ENCODE results near the gene HTR2A. TPM values are rescaled to one million over a fixed set of nuclear protein-coding genes. Genes with fewer than 3 reads are reported as not detected.

The HTR2A gene
- polyA plus RNA-seq, 1 donor from 2014 or later, result 0.20 TPM

GRCh38 chr13:46817838-46818476, 78.9 kb downstream of the HTR2A start:
- Histone ChIP-seq H3K4me2 (ENCODE audit: low read length) (no peak overlapping the region), H3K9ac (ENCODE audit: low read length) (no peak overlapping the region), H3K9me2 (ENCODE audit: insufficient read depth, low read length) (no peaks in the 10 kb centered on the region), H3K36me3 (ENCODE audit: insufficient read depth, low read length) (no peaks in the 10 kb centered on the region), H4K20me1 (ENCODE audit: insufficient read depth) (no peaks in the 10 kb centered on the region), H3K27ac (ENCODE audit: low read length) (no peak overlapping the region), H3K79me2 (replicated peaks; ENCODE audit: insufficient read depth, low read length) (no peaks in the 10 kb centered on the region), H3K4me3 (ENCODE audit: low read length) (no peak overlapping the region), H2AFZ (ENCODE audit: low read depth, low read length) (no peak overlapping the region), H3F3A (ENCODE audit: insufficient read depth, low read length, poor library complexity, severe bottlenecking) (no peaks in the 10 kb centered on the region), H3K9me3 (ENCODE audit: low read length) (no peaks in the 10 kb centered on the region), H3K27me3 (ENCODE audit: insufficient read depth, low read depth, low read length) (no peaks in the 10 kb centered on the region)
- no peak for TF ChIP-seq POLR2AphosphoS5 (IDR thresholded peaks at IDR 0.05)
- no peak for TF ChIP-seq RAD21 (conservative IDR thresholded peaks at IDR 0.05)
- TF ChIP-seq CTCF (IDR thresholded peaks at IDR 0.05; ENCODE audit: poor library complexity, severe bottlenecking), result no peak
- no peak for TF ChIP-seq REST (IDR thresholded peaks at IDR 0.05; ENCODE audit: borderline replicate concordance)
- TF ChIP-seq EP300 (conservative IDR thresholded peaks at IDR 0.05; ENCODE audit: poor library complexity, severe bottlenecking), result no peak
- no peak for TF ChIP-seq TAF1 (IDR thresholded peaks at IDR 0.05; ENCODE audit: low read depth)
- TF ChIP-seq EZH2 (IDR thresholded peaks at IDR 0.05; ENCODE audit: borderline replicate concordance, insufficient read depth, low read length, poor library complexity, severe bottlenecking), result no peak

GRCh38 chr13:46817095-46817494, 79.8 kb downstream of the HTR2A start:
- Histone ChIP-seq H3K36me3 (ENCODE audit: insufficient read depth, low read length) (no peaks in the 10 kb centered on the region), H3K4me3 (ENCODE audit: low read length) (no peak overlapping the region), H3K27me3 (ENCODE audit: insufficient read depth, low read depth, low read length) (no peaks in the 10 kb centered on the region), H3F3A (ENCODE audit: insufficient read depth, low read length, poor library complexity, severe bottlenecking) (no peaks in the 10 kb centered on the region), H3K9me3 (ENCODE audit: low read length) (peaks cover 3% of the 10 kb centered on the region), H2AFZ (ENCODE audit: low read depth, low read length) (no peak overlapping the region), H4K20me1 (ENCODE audit: insufficient read depth) (no peaks in the 10 kb centered on the region), H3K79me2 (replicated peaks; ENCODE audit: insufficient read depth, low read length) (no peaks in the 10 kb centered on the region), H3K4me2 (ENCODE audit: low read length) (no peak overlapping the region), H3K9ac (ENCODE audit: low read length) (no peak overlapping the region), H3K27ac (ENCODE audit: low read length) (no peak overlapping the region), H3K9me2 (ENCODE audit: insufficient read depth, low read length) (no peaks in the 10 kb centered on the region)
- TF ChIP-seq EP300 (conservative IDR thresholded peaks at IDR 0.05; ENCODE audit: poor library complexity, severe bottlenecking) (no peak), TAF1 (IDR thresholded peaks at IDR 0.05; ENCODE audit: low read depth) (no peak), REST (IDR thresholded peaks at IDR 0.05; ENCODE audit: borderline replicate concordance) (no peak), CTCF (IDR thresholded peaks at IDR 0.05; ENCODE audit: poor library complexity, severe bottlenecking) (no peak), POLR2AphosphoS5 (IDR thresholded peaks at IDR 0.05) (no peak), SMC3 (conservative IDR thresholded peaks at IDR 0.05; ENCODE audit: poor library complexity) (no peak), RAD21 (conservative IDR thresholded peaks at IDR 0.05) (no peak), MXI1 (conservative IDR thresholded peaks at IDR 0.05; ENCODE audit: poor library complexity, severe bottlenecking) (no peak), EZH2 (IDR thresholded peaks at IDR 0.05; ENCODE audit: borderline replicate concordance, insufficient read depth, low read length, poor library complexity, severe bottlenecking) (no peak)
